Right cardiac atrium (tissue), 5 donors: ENCODE results near the gene ADGRV1. TPM values are rescaled to one million over a fixed set of nuclear protein-coding genes. Genes with fewer than 3 reads are reported as not detected.

ENCODE experiments used
- ATAC-seq, 2 donors: fragments of 200-7000 bp; cut with Tn5 transposase; one replicate each; pipeline versions ENCODE4 v1.8.0 to v1.9.1; 2020; ENCODE audit warnings: moderate library complexity in 2 of 2, mild to moderate bottlenecking in 1 of 2
- DNase-seq, 3 donors: peaks; one replicate each; pipeline ENCODE4 v3.0.0-alpha.2; 2020
- H3K27ac ChIP-seq: one replicate; pipeline ENCODE4 v1.5.1; 2013; ENCODE audit warnings: mild to moderate bottlenecking, low read length, control low read depth, moderate library complexity
- H3K27me3 ChIP-seq: one replicate; pipeline ENCODE4 v1.6.1; 2013; ENCODE audit not compliant: control insufficient read depth, insufficient read depth
- H3K4me1 ChIP-seq: one replicate; pipeline ENCODE4 v1.6.1; 2013; ENCODE audit warnings: low read length; ENCODE audit not compliant: control insufficient read depth, insufficient read depth
- H3K4me3 ChIP-seq: one replicate; pipeline ENCODE4 v1.5.1; 2013; ENCODE audit warnings: low read length, control low read depth
- H3K9me3 ChIP-seq: one replicate; pipeline ENCODE4 v1.6.1; 2013; ENCODE audit warnings: low read length; ENCODE audit not compliant: control insufficient read depth
- WGBS: extraction: QIAGEN DNeasy Blood & Tissue Kit; methylation state at CpG from one replicate; pipeline ENCODE4 v1.1.7; 2013; 5-methylcytosine and 5-hydroxymethylcytosine counted together
- intact Hi-C, 4 donors: fragments of 100-400 bp; cut with DNase I; formaldehyde crosslinking; loops; one replicate each; pipeline versions ENCODE4 v1.11.0 to v1.14.0; 2022 to 2023
- polyA plus RNA-seq: library from polyadenylated mRNA; stranded (reverse); fragments of 200-250 nt; gene quantifications from one replicate; pipeline ENCODE4 v1.2.3, GENCODE V29; 2013
- total RNA-seq, 4 donors: library from RNA; stranded (reverse); fragmentation: NEBNext Ultra II Directional; extraction: Animal tissue kit (Norgen Biotek cat#: 25700); gene quantifications; one replicate each; pipeline ENCODE4 v1.2.1, GENCODE V29; 2021
- donor health status: healthy with polysubstance abuse.
- donor health status: DM: no; HTN: yes; CAD: no.
- donor health status: DM: no; HTN: no; CAD: no.
- donor health status: DM: no; HTN: yes; CAD: no; lungs with severe emphysema.
- donor health status: DM: yes; HTN: yes; CAD: no.

The ADGRV1 gene
- total and polyA plus RNA-seq, 5 donors: 0.05 to 1.1 (median 0.37) TPM

GRCh38 chr5:91164424-91164823, 605.8 kb downstream of the ADGRV1 start:
- Histone ChIP-seq H3K27ac (no peak overlapping the region), H3K4me1 (peaks cover 6% of the 10 kb centered on the region), H3K9me3 (no peaks in the 10 kb centered on the region), H3K27me3 (no peaks in the 10 kb centered on the region), H3K4me3 (no peak overlapping the region)
- intact Hi-C loops: no loop called here
- ATAC-seq (no peak), DNase-seq (no peak)
- WGBS: 52% methylated on average over 3 of the region's 3 CpGs

DNA sequence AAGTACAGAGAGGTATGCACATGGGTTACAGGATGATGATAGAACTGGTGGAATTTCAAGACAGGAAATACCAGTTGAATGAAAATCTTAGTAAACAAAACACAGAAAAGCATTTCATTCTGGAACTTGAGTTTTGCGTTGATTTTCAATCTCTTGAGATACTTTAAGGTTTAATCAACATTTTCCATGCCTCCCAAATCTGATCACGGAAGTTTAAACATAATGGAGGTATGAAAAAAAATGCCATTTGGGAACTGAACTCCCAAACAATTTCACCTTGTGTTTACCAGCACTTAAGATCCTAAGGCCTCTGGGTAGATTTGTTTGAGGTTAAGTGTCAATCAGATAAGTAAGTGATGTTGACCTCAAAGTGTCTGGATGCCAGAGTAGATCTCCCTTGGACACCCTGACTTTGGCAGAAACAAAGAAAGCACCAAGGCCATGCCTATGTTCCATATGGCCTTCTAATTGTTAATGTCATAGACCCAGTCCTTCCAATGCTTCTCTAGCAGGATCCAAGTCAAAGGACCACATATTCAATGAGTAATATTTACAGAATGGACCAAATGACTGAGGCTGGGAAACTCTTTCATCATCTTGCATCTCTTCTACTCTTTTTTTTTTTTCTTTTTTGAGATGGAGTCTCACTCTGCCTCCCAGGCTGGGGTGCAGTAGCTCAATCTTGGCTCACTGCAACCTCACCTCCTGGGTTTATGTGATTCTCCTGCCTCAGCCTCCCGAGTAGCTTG, 607.6 kb downstream of the ADGRV1 start:
- ATAC-seq: no peak
- Histone ChIP-seq H3K9me3 (no peaks in the 10 kb centered on the region), H3K4me3 (no peak overlapping the region), H3K27me3 (no peaks in the 10 kb centered on the region), H3K27ac (no peak overlapping the region), H3K4me1 (peaks cover 6% of the 10 kb centered on the region)
- intact Hi-C loops: no loop called here
- 75% methylated on average over 3 of the region's 3 CpGs for WGBS
- DNase-seq: no peak

GRCh38 chr5:91168859-91169258, 610.3 kb downstream of the ADGRV1 start:
- ATAC-seq (no peak), DNase-seq (no peak)
- H3K27me3 ChIP-seq: no peaks in the 10 kb centered on the region
- H3K4me1 ChIP-seq: no peaks in the 10 kb centered on the region
- no peak overlapping the region for H3K4me3 ChIP-seq
- intact Hi-C loops: no loop called here
- WGBS: 72% methylated on average over 1 of the region's 1 CpG
- no peaks in the 10 kb centered on the region for H3K9me3 ChIP-seq
- no peak overlapping the region for H3K27ac ChIP-seq

DNA sequence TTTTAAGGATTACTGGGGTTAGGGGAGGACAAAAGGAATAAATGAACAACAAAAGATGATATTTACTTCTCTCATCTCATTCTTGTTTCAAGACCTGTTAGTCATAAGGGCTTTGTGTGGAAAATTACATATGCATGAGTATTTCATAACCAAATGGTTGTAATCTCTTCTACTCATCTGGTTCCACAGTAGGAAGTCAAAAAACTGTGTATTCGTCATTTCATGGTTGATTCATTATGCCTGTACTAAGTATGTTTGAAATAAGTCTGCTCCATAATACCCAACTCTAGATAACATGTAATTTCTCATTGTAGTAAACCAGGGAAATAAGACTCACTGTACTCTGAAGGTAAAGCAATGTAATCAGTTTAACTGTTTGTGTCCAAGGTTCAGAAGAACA, 611.7 kb downstream of the ADGRV1 start:
- WGBS: 0% methylated on average over 1 of the region's 1 CpG
- Histone ChIP-seq H3K9me3 (no peaks in the 10 kb centered on the region), H3K27me3 (no peaks in the 10 kb centered on the region), H3K4me1 (no peaks in the 10 kb centered on the region), H3K27ac (no peak overlapping the region), H3K4me3 (no peak overlapping the region)
- ATAC-seq (no peak), DNase-seq (no peak)
- intact Hi-C loops: no loop called here

GRCh38 chr5:91171322-91171721, 612.7 kb downstream of the ADGRV1 start:
- 68% methylated on average over 2 of the region's 2 CpGs for WGBS
- intact Hi-C loops: no loop called here

DNA sequence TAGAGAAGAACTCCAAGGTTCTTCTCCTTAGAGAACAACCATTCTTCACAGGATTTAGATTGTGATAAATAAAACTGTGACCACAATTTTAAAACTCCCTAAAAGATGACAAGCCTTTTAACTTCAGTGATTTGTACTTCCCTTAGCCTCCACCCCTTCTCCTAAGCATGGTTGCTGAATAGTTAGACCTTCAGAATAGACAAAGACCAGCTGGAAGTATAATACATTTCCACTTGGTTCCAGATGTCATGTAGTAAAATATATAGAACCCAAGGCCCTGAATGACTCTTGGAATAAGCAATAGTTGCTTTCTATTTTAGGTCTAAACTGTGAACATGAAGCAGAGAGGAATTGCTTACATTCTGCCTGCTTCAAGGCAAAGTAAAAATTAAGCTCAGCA, 615.8 kb downstream of the ADGRV1 start:
- ATAC-seq (no peak), DNase-seq (no peak)
- no peaks in the 10 kb centered on the region for H3K27me3 ChIP-seq
- H3K27ac ChIP-seq: no peak overlapping the region
- no peaks in the 10 kb centered on the region for H3K4me1 ChIP-seq
- no peak overlapping the region for H3K4me3 ChIP-seq
- intact Hi-C loops: no loop called here
- no peaks in the 10 kb centered on the region for H3K9me3 ChIP-seq

More at GRCh38 chr5:91171322-91171721, 612.7 kb downstream of the ADGRV1 start:
- Histone ChIP-seq H3K4me3 (no peak overlapping the region), H3K27me3 (no peaks in the 10 kb centered on the region), H3K27ac (no peak overlapping the region), H3K9me3 (no peaks in the 10 kb centered on the region), H3K4me1 (no peaks in the 10 kb centered on the region)
- DNase-seq (no peak), ATAC-seq (no peak)

GRCh38 chr5:91175708-91176107, 617.1 kb downstream of the ADGRV1 start:
- Histone ChIP-seq H3K4me1 (no peaks in the 10 kb centered on the region), H3K9me3 (no peaks in the 10 kb centered on the region), H3K4me3 (no peak overlapping the region), H3K27ac (no peak overlapping the region), H3K27me3 (no peaks in the 10 kb centered on the region)
- ATAC-seq: no peak
- WGBS: 45% methylated on average over 3 of the region's 3 CpGs
- no peak for DNase-seq
- intact Hi-C loops: no loop called here

DNA sequence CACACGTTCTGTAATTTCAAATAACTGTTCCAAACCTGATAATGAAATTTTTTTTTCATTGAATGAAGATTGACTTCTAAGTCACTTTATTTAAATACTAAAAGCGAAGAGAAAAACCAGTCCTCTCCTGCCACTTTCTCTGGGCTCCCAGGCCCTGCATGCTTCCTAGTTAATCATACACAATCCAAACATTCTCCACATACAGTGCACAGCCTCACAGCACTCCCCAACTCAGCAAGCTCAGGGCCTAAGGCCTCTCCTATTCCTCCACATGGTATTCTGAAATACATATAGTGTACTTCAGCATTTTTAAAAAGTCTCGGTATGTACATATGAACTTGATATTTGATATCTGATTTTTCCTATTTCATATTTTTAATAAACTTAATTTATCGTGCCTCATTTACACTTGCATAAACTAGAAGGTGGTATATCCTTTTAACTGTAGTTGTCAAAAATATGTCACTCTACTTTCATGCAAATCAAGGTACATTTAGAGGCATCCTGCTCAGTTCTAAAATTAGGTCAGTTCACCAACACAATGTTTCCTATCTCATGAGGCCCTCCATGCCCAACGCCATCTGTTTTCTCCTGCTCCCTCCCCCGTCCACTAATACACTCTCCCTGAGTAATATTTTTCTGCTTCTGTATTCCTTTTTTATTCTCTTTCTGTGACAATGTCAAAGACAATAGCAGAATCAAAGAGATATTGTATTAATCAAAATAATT, 617.9 kb downstream of the ADGRV1 start:
- no peak for ATAC-seq

DNA sequence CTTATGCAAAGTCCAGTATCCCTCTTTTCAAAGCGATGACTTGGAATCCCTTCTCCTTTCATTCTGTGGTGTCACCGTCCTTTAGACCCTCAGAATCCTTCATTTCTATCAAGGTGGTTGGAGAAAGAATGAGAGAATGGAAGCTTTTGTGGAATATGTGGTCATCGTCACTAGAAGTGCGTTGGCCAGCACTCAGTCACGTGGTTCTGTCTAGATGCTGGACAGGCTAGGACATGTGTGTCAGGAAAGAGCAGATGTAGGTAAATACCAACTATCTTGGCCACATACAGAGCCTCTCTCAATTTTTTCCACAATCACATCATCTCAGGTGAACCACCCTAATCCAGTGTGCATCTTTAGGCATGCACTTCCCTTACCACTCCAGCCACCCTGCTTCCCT, 618.5 kb downstream of the ADGRV1 start:
- 94% methylated on average over 5 of the region's 5 CpGs for WGBS
- intact Hi-C loops: no loop called here
- Histone ChIP-seq H3K27me3 (no peaks in the 10 kb centered on the region), H3K27ac (no peak overlapping the region), H3K4me3 (no peak overlapping the region), H3K4me1 (no peaks in the 10 kb centered on the region), H3K9me3 (no peaks in the 10 kb centered on the region)
- DNase-seq (no peak), ATAC-seq (no peak)

More for the DNA sequence above, 617.9 kb downstream of the ADGRV1 start:
- Histone ChIP-seq H3K9me3 (no peaks in the 10 kb centered on the region), H3K27me3 (no peaks in the 10 kb centered on the region), H3K4me3 (no peak overlapping the region), H3K27ac (no peak overlapping the region), H3K4me1 (no peaks in the 10 kb centered on the region)
- no peak for DNase-seq
- 50% methylated on average over 6 of the region's 6 CpGs for WGBS
- intact Hi-C loops: no loop called here

DNA sequence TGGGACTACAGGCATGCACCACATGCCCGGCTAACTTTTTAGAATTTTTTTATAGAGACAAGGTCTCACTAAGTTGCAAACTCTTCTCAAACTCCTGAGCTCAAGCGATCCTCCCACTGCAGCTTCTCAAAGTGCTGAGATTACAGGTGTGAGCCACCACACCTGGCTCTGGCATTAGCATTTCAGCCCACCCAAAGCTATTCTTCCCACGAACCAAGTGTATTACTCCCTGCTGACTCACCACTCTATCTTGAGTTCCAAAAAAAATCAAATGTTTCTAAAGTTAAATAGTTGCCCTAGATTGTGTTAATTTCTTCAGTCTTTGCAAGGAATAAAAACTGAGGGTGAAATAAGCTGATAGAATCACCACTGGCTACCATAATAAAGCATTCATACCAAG, 619.0 kb downstream of the ADGRV1 start:
- WGBS: 87% methylated on average over 3 of the region's 3 CpGs
- Histone ChIP-seq H3K27ac (no peak overlapping the region), H3K4me3 (no peak overlapping the region), H3K9me3 (no peaks in the 10 kb centered on the region), H3K27me3 (no peaks in the 10 kb centered on the region), H3K4me1 (no peaks in the 10 kb centered on the region)
- ATAC-seq: no peak
- no peak for DNase-seq
- intact Hi-C loops: no loop called here

- Histone ChIP-seq H3K9me3 (no peaks in the 10 kb centered on the region), H3K27ac (no peak overlapping the region), H3K4me3 (no peak overlapping the region), H3K27me3 (no peaks in the 10 kb centered on the region), H3K4me1 (no peaks in the 10 kb centered on the region)
- DNase-seq (no peak), ATAC-seq (no peak)
- WGBS: 49% methylated on average over 2 of the region's 2 CpGs
- intact Hi-C loops: no loop called here
Measured at GRCh38 chr5:91178461-91178860, 619.9 kb downstream of the ADGRV1 start.
